Measurements from ENCODE around the gene LZTS3. TPM values are rescaled to one million over a fixed set of nuclear protein-coding genes. Genes with fewer than 3 reads are reported as not detected.

Gene LZTS3
- total and polyA plus RNA-seq, 10 of the 15 experiments (the other 5 are each of a cell fraction or from before 2014, with no cell fraction given): 0.03 to 0.90 (median 0.22) TPM

GRCh38 chr20:3204124-3204794 lies 30.9 kb upstream of the LZTS3 start, which contains the start of gene DDRGK1 (continued):
- no peak for TF ChIP-seq E2F8 (IDR thresholded peaks at IDR 0.05; ENCODE audit: low read depth, partially characterized antibody)
- no peak for TF ChIP-seq ZNF274 (IDR thresholded peaks at IDR 0.05; ENCODE audit: insufficient read depth, insufficient read length)
- no peak for TF ChIP-seq HCFC1 (IDR thresholded peaks at IDR 0.05; ENCODE audit: low read length)
- TF ChIP-seq TBL1XR1 (IDR thresholded peaks at IDR 0.05; ENCODE audit: low read depth, low read length): no peak
- TF ChIP-seq SRF (IDR thresholded peaks at IDR 0.05; ENCODE audit: low read depth in 2 of 2, low read length in 2 of 2): no peak
- no peak for TF ChIP-seq ELK1 (IDR thresholded peaks at IDR 0.05; ENCODE audit: low read depth, low read length)
- TF ChIP-seq USF2 (IDR thresholded peaks at IDR 0.05; ENCODE audit: borderline replicate concordance, low read depth, low read length): no peak
- TF ChIP-seq CHD2 (IDR thresholded peaks at IDR 0.05; ENCODE audit: borderline replicate concordance, low read depth, low read length): no peak
- no peak for TF ChIP-seq ZNF384 (IDR thresholded peaks at IDR 0.05; ENCODE audit: borderline replicate concordance, low read depth, low read length)
- peak; percentile 27; the same call in 1 of the 2 replicates for TF ChIP-seq BACH1 (IDR thresholded peaks at IDR 0.05; ENCODE audit: borderline replicate concordance)
- TF ChIP-seq JUND (IDR thresholded peaks at IDR 0.05; ENCODE audit: low read depth, low read length): no peak
- TF ChIP-seq NFYA (IDR thresholded peaks at IDR 0.05; ENCODE audit: borderline replicate concordance, low read depth, low read length): no peak
- no peak for TF ChIP-seq TCF7 (IDR thresholded peaks at IDR 0.05; ENCODE audit: borderline replicate concordance)
- peak; percentile 82 to 96 for TF ChIP-seq BHLHE40 (IDR thresholded peaks at IDR 0.05; ENCODE audit: borderline replicate concordance in 1 of 2, low read depth in 2 of 2, low read length in 1 of 2)
